C1 segment of cervical spinal cord (tissue), 14 donors: Measurements from ENCODE around the gene KCTD16.

ENCODE experiments used
- DNase-seq, 14 donors: peaks; one replicate each; lab custom pipeline; 2025; lab: John Stamatoyannopoulos, UW

KCTD16 gene

GRCh38 chr5:144170276-144171024 is at the start of gene KCTD16, which contains the start of gene YIPF5:
Gene KCTD16 (plus strand): TSS chr5:144170873.
Gene YIPF5 (minus strand): TSS chr5:144170659. CDS start chr5:144169955, 704 bp downstream.
- DNase-seq: peak; percentile 64 to 97 (median 90)

- no peak for DNase-seq
These were observed 49.1 kb upstream of the KCTD16 start for GRCh38 chr5:144121577-144121976.

GRCh38 chr5:144122081-144122480 is 48.6 kb upstream of the KCTD16 start:
- no peak for DNase-seq

GRCh38 chr5:144122641-144123040 is 48.0 kb upstream of the KCTD16 start:
- DNase-seq: no peak

GRCh38 chr5:144125163-144125726 is 45.4 kb upstream of the KCTD16 start:
- no peak for DNase-seq

GRCh38 chr5:144126707-144127106 is 44.0 kb upstream of the KCTD16 start:
- DNase-seq: no peak

- DNase-seq: no peak
These were observed 41.8 kb upstream of the KCTD16 start for GRCh38 chr5:144128844-144129243.

- no peak for DNase-seq
These were observed 40.4 kb upstream of the KCTD16 start for GRCh38 chr5:144130306-144130705.

- no peak for DNase-seq
These were observed 39.4 kb upstream of the KCTD16 start for GRCh38 chr5:144131261-144131660.

- no peak for DNase-seq
These were observed 37.5 kb upstream of the KCTD16 start for GRCh38 chr5:144133050-144133633.

GRCh38 chr5:144134194-144134826 is 36.4 kb upstream of the KCTD16 start:
- no peak for DNase-seq

GRCh38 chr5:144135113-144135762 is 35.4 kb upstream of the KCTD16 start:
- DNase-seq: no peak

GRCh38 chr5:144139586-144139985 is 31.1 kb upstream of the KCTD16 start:
- peak in 4 of 14 donors; percentile 0 to 6 (median 4) for DNase-seq

- DNase-seq: no peak
These were observed 29.1 kb upstream of the KCTD16 start for GRCh38 chr5:144141585-144141984.

GRCh38 chr5:144142139-144142823 is 28.4 kb upstream of the KCTD16 start:
- DNase-seq: peak in 2 of 14 donors; percentile 1 to 14

GRCh38 chr5:144142824-144143162 is 27.9 kb upstream of the KCTD16 start:
- no peak for DNase-seq

- DNase-seq: no peak
These were observed 27.0 kb upstream of the KCTD16 start for GRCh38 chr5:144143625-144144024.

GRCh38 chr5:144144956-144145751 is 25.5 kb upstream of the KCTD16 start:
- no peak for DNase-seq

- DNase-seq: no peak
These were observed 19.6 kb upstream of the KCTD16 start for GRCh38 chr5:144151026-144151425.

GRCh38 chr5:144156767-144157171 is 13.9 kb upstream of the KCTD16 start:
- DNase-seq: no peak

- no peak for DNase-seq
These were observed 8.0 kb upstream of the KCTD16 start for GRCh38 chr5:144162686-144163085.
